GM19395 (cell line): Measurements from ENCODE around the gene TBXAS1.

ENCODE experiments used
- ATAC-seq: cut with Tn5 transposase; IDR thresholded peaks from one replicate; pipeline ENCODE4 v1.9.1; 2021; ENCODE audit warnings: mild to moderate bottlenecking, moderate library complexity; ENCODE audit not compliant: unreplicated experiment

Gene TBXAS1

GRCh38 chr7:139995017-139995915, 166.2 kb downstream of the TBXAS1 start:
- ATAC-seq: no peak

GRCh38 chr7:139998572-139998971, 169.5 kb downstream of the TBXAS1 start:
- ATAC-seq: no peak

- no peak for ATAC-seq
Observed at GRCh38 chr7:139999516-139999915, 170.5 kb downstream of the TBXAS1 start.

- no peak for ATAC-seq
Observed at GRCh38 chr7:140000666-140001268, 171.7 kb downstream of the TBXAS1 start.

- ATAC-seq: no peak
Observed at GRCh38 chr7:140003913-140004382, 174.9 kb downstream of the TBXAS1 start.

GRCh38 chr7:140004672-140005071, 175.6 kb downstream of the TBXAS1 start:
- no peak for ATAC-seq

GRCh38 chr7:140005341-140005740, 176.3 kb downstream of the TBXAS1 start:
- ATAC-seq: no peak

GRCh38 chr7:140005754-140006503, 176.9 kb downstream of the TBXAS1 start:
- ATAC-seq: no peak

GRCh38 chr7:140006600-140006999, 177.5 kb downstream of the TBXAS1 start:
- ATAC-seq: no peak

GRCh38 chr7:140007051-140007690, 178.1 kb downstream of the TBXAS1 start:
- ATAC-seq: no peak

GRCh38 chr7:140008755-140009610, 179.9 kb downstream of the TBXAS1 start:
- ATAC-seq: no peak

- ATAC-seq: no peak
Observed at GRCh38 chr7:140009735-140010134, 180.7 kb downstream of the TBXAS1 start.

- no peak for ATAC-seq
Observed at GRCh38 chr7:140010194-140010895, 181.3 kb downstream of the TBXAS1 start.

GRCh38 chr7:140013676-140014075, 184.6 kb downstream of the TBXAS1 start:
- ATAC-seq: no peak

GRCh38 chr7:140014123-140014522, 185.1 kb downstream of the TBXAS1 start:
- ATAC-seq: no peak

GRCh38 chr7:140015471-140015970, 186.5 kb downstream of the TBXAS1 start:
- no peak for ATAC-seq

GRCh38 chr7:140016540-140016939, 187.5 kb downstream of the TBXAS1 start:
- ATAC-seq: no peak

GRCh38 chr7:140017034-140017433, 188.0 kb downstream of the TBXAS1 start:
- ATAC-seq: no peak

- no peak for ATAC-seq
Observed at GRCh38 chr7:140017543-140017942, 188.5 kb downstream of the TBXAS1 start.
